ENCODE measurements around the gene HNRNPUL1. TPM values are rescaled to one million over a fixed set of nuclear protein-coding genes. Genes with fewer than 3 reads are reported as not detected.

The HNRNPUL1 gene
- total RNA-seq, 2 donors from 2014 or later = 88.8 to 109 TPM

DNA sequence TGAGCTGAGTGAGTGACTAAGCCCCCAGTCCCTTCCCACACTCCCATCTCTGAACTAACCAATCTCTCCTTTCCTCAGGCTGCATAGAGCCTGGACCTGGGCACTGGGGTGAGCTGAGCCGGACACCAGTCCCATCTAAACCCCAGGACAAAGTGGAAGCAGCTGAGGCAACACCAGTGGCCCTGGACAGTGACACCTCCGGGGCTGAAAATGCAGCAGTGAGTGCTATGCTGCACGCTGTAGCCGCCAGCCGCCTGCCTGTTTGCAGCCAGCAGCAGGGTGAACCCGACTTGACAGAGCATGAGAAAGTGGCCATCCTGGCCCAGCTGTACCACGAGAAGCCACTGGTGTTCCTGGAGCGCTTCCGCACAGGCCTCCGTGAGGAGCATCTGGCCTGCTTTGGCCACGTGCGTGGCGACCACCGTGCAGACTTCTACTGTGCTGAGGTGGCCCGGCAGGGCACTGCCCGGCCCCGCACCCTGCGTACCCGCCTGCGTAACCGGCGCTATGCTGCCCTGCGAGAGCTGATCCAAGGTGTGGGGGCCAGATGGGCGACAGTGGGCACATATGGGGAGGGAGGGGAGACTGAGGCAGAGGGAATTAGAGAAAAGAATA, 52.2 kb downstream of the HNRNPUL1 start:
- TF ChIP-seq, protein P1, sequence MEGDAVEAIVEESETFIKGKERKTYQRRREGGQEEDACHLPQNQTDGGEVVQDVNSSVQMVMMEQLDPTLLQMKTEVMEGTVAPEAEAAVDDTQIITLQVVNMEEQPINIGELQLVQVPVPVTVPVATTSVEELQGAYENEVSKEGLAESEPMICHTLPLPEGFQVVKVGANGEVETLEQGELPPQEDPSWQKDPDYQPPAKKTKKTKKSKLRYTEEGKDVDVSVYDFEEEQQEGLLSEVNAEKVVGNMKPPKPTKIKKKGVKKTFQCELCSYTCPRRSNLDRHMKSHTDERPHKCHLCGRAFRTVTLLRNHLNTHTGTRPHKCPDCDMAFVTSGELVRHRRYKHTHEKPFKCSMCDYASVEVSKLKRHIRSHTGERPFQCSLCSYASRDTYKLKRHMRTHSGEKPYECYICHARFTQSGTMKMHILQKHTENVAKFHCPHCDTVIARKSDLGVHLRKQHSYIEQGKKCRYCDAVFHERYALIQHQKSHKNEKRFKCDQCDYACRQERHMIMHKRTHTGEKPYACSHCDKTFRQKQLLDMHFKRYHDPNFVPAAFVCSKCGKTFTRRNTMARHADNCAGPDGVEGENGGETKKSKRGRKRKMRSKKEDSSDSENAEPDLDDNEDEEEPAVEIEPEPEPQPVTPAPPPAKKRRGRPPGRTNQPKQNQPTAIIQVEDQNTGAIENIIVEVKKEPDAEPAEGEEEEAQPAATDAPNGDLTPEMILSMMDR (IDR thresholded peaks at IDR 0.05) = no peak
- H3K9me3 ChIP-seq = no peaks in the 10 kb centered on the region
- peaks cover 0 to 12% of the 10 kb centered on the region in 2 donors for H3K4me1 ChIP-seq
- peaks cover 78% of the 10 kb centered on the region for H3K36me3 ChIP-seq
- H3K27ac ChIP-seq = no peak overlapping the region
- H3K27me3 ChIP-seq = no peaks in the 10 kb centered on the region
- H3K4me3 ChIP-seq = no peak overlapping the region
- DNase-seq (ENCODE audit: low spot score) = no peak

DNA sequence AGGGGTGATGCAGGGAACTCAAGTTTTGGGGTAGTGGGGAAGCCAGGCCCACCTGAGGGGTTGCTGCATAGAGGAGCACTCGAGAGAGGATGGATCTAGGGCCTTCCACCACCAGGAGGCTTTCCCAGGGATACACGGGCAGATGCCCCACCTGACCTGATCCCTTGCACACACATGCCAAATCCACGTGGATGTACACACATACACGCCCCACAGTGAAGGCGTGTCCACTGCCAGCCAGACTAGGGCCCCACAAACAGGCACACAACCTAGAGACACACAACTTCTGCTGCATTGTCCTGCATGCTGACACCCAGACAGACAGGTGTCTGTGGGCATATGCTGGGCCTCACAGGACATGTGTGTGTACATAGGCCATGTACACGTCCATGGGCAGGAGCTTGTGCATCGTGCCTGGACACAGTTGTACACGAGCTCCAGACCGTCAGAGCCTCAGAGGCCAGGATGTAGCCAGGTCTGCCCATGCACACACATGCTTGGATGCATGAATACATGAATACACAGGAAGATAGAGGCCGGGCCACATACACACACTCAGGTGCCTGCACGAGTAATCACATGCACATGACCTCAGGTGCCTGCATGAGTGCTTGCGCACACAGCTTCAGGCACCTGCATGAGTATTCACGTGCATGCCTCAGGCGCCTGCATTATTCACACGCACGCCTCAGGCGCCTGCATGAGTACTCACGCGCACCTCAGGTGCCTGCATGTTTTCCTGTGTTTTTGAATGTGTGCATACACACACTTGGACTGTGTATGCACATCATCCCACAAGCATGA, 54.7 kb downstream of the HNRNPUL1 start:
- DNase-seq (ENCODE audit: low spot score) = no peak
- H3K27me3 ChIP-seq = no peaks in the 10 kb centered on the region
- H3K27ac ChIP-seq = no peak overlapping the region
- peaks cover 63% of the 10 kb centered on the region for H3K36me3 ChIP-seq
- no peak overlapping the region for H3K4me3 ChIP-seq
- H3K9me3 ChIP-seq = no peaks in the 10 kb centered on the region
- TF ChIP-seq, protein P1 (IDR thresholded peaks at IDR 0.05) = no peak
- peaks cover 3 to 29% of the 10 kb centered on the region in 2 donors for H3K4me1 ChIP-seq

DNA sequence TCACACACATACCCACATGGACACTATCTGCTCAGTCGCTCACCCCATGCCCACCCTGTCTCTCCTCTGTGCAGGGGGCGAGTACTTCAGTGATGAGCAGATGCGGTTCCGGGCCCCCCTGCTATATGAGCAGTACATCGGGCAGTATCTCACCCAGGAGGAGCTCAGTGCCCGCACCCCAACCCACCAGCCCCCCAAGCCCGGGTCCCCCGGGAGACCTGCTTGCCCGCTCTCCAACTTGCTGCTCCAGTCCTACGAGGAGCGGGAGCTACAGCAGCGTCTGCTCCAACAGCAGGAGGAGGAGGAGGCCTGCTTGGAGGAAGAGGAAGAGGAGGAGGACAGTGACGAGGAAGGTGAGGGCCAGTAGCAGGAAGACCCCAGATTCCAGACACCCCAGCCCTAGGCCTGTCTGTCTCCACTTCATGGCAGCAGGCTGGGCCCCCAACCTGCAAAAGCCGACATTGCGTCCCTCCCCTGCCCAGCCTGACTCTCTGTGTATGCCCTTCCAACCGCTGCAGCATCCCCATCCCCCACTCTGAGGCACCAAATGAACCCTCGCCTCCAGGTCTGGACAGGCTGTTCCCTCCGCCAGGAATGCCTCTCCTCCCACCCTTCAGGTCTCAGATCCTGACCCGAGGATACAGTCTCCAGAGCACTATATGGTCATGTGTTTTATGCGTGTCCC, 55.5 kb downstream of the HNRNPUL1 start:
- Histone ChIP-seq H3K36me3 (peaks cover 59% of the 10 kb centered on the region), H3K27me3 (no peaks in the 10 kb centered on the region), H3K4me3 (no peak overlapping the region), H3K27ac (no peak overlapping the region), H3K9me3 (no peaks in the 10 kb centered on the region), H3K4me1 (peaks cover 7 to 37% of the 10 kb centered on the region in 2 donors)
- DNase-seq (ENCODE audit: low spot score) = no peak
- TF ChIP-seq, protein P1 (IDR thresholded peaks at IDR 0.05) = no peak

DNA sequence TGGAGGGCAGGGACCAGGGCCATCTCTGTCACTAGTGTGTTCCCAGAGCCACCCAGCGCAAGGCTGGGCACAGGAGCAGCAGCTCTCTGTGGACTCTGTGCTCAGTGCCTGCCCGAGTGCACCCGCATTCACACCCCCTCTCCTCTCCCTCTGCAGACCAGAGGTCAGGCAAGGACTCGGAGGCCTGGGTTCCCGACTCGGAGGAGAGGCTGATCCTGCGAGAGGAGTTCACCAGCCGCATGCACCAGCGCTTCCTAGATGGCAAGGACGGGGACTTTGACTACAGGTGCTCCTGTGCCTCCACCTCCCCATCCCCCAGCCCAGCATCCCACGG, 56.0 kb downstream of the HNRNPUL1 start:
- Histone ChIP-seq H3K27me3 (no peaks in the 10 kb centered on the region), H3K27ac (no peak overlapping the region), H3K4me3 (no peak overlapping the region), H3K9me3 (no peaks in the 10 kb centered on the region), H3K36me3 (peaks cover 56% of the 10 kb centered on the region), H3K4me1 (peaks cover 7 to 42% of the 10 kb centered on the region in 2 donors)
- TF ChIP-seq, protein P1 (IDR thresholded peaks at IDR 0.05) = no peak
- DNase-seq (ENCODE audit: low spot score) = no peak

DNA sequence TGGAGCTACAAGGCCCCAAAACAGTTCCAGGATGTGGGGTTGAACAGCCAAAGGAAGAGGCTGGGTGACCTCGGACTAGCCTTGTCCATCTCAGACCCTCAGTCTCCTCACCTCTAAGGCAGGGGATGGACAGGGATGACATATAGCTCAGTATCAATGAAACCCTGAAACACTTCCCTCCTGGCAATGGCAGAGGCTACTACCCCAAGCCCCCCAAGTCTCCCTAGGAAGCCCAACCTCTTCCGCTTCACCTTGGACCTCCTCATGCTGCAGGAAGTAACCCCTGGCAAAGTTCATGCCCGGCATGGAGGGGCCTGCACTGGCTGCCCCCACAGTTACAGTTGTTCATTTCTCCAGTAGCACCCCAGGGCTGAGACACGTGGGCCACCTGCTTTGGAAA, 56.4 kb downstream of the HNRNPUL1 start:
- Histone ChIP-seq H3K36me3 (peaks cover 51% of the 10 kb centered on the region), H3K4me1 (peaks cover 7 to 46% of the 10 kb centered on the region in 2 donors), H3K4me3 (no peak overlapping the region), H3K27ac (no peak overlapping the region), H3K9me3 (no peaks in the 10 kb centered on the region), H3K27me3 (no peaks in the 10 kb centered on the region)
- TF ChIP-seq, protein P1 (IDR thresholded peaks at IDR 0.05) = no peak
- DNase-seq (ENCODE audit: low spot score) = no peak
